ENCODE measurements around the gene SYT8.
A peak's percentile ranks its signal among the peaks of the same experiment; 100 is the strongest.
"Not testable (repeated sequence)": the region's sequence is repeated elsewhere in the genome, so short reads cannot be mapped to it uniquely, and the experiment has no call there.

The SYT8 gene

DNA sequence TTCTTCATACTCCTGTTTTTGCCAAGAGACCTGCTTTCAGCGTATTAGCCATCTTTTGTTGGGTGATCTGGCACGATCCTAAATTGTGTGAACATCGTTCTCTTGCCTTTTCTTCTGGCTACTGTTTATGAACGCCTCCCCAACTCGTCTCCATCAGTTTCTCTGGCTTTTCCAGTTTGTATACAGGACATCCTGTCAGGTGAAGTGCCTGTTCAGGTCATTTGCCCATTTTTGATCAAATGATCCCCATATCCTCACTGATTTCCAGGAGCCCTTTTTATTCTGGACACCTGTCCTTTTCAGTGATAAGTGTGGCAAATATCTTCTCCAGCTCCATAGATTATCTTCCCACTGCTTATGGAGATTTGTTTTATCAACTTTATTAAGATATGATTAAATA lies 22.5 kb upstream of the SYT8 start:
- TF ChIP-seq, protein P1, sequence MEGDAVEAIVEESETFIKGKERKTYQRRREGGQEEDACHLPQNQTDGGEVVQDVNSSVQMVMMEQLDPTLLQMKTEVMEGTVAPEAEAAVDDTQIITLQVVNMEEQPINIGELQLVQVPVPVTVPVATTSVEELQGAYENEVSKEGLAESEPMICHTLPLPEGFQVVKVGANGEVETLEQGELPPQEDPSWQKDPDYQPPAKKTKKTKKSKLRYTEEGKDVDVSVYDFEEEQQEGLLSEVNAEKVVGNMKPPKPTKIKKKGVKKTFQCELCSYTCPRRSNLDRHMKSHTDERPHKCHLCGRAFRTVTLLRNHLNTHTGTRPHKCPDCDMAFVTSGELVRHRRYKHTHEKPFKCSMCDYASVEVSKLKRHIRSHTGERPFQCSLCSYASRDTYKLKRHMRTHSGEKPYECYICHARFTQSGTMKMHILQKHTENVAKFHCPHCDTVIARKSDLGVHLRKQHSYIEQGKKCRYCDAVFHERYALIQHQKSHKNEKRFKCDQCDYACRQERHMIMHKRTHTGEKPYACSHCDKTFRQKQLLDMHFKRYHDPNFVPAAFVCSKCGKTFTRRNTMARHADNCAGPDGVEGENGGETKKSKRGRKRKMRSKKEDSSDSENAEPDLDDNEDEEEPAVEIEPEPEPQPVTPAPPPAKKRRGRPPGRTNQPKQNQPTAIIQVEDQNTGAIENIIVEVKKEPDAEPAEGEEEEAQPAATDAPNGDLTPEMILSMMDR (IDR thresholded peaks at IDR 0.05), result no peak
- no peak overlapping the region for H3K27ac ChIP-seq
- peak; percentile 38 for DNase-seq (ENCODE audit: low spot score)

DNA sequence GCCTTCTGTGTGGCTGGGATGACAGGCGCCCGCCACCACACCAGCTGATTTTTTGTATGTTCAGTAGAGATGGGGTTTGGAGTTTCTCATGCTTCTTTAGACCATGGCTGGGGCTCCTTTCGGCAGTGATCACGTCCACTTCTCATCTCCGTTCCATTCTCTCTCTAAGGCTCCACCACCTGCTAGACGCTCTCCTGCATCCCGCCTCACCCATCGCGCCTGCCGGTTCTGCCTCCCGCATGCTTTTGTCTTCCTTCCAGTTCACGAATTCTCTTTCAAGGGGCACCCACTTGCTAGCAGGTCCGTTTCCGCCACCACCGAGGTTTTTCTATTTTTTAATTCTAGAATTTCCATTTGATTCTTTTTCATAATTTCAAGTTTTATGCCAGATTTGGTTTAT lies 22.0 kb upstream of the SYT8 start:
- H3K27ac ChIP-seq, result no peak overlapping the region
- TF ChIP-seq, protein P1 (IDR thresholded peaks at IDR 0.05), result no peak
- no peak overlapping the region for H3K4me3 ChIP-seq
- DNase-seq (ENCODE audit: low spot score), result peak; percentile 58

More for the DNA sequence above, 22.5 kb upstream of the SYT8 start:
- H3K4me3 ChIP-seq, result no peak overlapping the region

DNA sequence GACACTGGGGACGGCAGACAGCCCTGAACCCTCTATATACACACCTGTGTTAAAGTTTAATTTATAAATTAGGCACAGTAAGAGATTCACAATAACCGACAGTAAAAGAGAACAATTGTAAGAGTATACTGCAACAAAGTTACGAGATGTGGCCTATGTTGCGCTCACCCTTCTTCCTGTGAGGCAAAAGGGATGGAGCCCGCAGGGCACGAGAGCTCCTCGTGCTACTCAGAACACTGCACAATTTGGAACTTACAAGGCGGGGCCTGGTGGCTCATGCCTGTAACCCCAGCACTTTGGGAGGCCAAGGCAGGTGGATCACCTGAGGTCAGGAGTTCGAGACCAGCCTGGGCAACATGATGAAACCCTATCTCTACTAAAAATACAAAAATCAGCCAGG lies 21.4 kb upstream of the SYT8 start:
- not testable (repeated sequence) for H3K4me3 ChIP-seq, H3K27ac ChIP-seq
- DNase-seq (ENCODE audit: low spot score), result peak; percentile 41

DNA sequence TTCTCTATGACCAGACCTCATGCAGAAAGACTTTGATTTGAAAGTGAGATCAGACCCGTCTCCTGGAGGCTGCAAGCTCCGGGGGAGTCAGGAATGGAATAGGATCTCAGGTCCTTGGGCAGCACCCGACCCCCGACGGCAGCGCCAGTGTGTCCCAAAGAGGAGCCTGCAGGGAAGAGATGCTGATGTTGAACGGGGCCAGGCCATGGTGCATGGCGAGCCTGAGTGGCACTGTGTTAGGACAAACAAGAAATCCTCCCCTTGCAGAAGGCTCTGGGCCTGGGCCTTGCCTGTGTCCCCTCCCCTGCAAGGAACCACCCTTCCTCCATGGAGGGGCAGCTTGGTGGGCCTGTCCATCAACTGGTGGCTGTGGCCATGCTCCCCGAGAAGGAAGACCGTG lies 20.1 kb upstream of the SYT8 start:
- DNase-seq (ENCODE audit: low spot score), result peak; percentile 67

DNA sequence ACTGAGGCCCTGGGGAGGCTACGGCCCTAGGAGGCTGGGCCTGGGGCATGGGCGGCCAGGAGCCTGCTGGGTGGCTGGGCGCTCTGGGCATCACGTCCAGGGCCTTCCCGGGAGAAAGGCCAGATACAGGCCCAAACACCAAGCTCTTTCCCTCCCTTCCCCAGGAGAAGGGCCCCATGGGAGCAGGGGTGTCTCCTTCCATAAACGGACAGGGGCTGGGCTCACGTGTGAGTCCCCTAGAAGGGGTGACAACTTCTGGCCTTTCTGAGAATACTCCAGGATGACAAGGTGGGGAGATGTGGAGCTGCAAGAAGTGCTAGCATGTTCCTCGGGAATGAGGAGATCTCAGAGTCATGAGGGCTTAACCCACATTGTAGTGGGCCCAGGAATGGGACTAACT lies 19.5 kb upstream of the SYT8 start:
- DNase-seq (ENCODE audit: low spot score), result peak; percentile 60
- Histone ChIP-seq H3K4me3 (no peak overlapping the region), H3K27ac (no peak overlapping the region)
- TF ChIP-seq, protein P1 (IDR thresholded peaks at IDR 0.05), result no peak

More for the DNA sequence above, 20.1 kb upstream of the SYT8 start:
- no peak overlapping the region for H3K4me3 ChIP-seq
- H3K27ac ChIP-seq, result no peak overlapping the region
- TF ChIP-seq, protein P1 (IDR thresholded peaks at IDR 0.05), result no peak

DNA sequence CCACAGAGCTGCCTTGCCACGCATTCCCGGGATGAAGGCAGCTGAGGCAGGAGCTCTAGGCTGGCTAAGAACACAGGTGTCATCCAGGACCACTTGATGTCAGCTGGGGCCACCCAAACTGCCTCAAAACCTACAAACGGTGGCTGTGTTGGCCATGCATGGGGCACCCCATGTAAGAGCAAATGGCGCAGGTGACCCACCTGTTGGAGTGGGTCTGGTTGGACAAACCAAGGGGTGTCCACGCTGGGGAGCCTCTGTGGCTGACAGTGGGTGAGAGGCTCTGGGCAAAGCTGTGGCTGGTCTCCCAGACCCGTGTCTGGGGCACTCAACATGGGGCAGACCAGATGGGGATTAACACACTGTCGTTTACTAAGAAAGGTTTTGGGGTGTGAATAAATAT lies 19.0 kb upstream of the SYT8 start:
- TF ChIP-seq, protein P1 (IDR thresholded peaks at IDR 0.05), result no peak
- Histone ChIP-seq H3K27ac (no peak overlapping the region), H3K4me3 (no peak overlapping the region)
- DNase-seq (ENCODE audit: low spot score), result no peak

DNA sequence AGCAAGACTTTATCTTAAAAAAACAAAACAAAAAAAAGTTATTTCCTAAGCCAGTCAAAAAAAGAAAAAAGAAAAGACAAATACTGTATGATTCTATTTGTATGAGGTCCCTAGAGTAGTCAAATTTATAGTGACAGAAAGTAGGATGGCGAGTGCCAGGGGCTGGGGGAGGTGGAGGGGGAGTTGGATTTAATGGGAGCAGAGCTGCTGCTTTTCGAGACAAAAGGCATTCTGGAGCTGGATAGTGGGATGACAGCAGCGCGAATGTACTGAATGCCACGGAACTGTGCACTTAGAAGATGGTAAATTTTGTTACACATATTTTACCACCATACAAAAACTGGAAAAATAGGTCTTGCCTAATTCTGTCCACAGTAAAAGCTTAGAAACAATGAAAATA lies 17.8 kb upstream of the SYT8 start:
- TF ChIP-seq, protein P1 (IDR thresholded peaks at IDR 0.05), result no peak
- DNase-seq (ENCODE audit: low spot score), result no peak
- H3K27ac ChIP-seq, result no peak overlapping the region
- no peak overlapping the region for H3K4me3 ChIP-seq

DNA sequence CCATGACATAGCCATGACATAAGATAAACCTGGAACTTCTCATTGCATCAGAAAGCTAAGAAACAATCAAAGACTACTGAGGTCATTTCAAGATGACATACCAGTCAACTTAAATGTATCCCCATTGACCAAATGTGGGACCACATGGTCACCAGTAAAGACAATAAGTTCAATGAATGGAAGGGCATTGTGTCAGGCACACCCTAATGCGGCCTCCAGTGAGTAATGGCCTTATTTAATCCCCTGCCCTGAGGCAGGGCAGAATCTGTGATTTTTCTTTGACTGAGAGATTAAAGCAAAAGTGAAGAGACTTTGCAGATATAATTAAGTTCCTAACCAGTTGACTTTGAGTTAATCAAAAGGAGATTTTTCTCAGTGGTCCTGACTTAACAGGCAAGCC lies 17.3 kb upstream of the SYT8 start:
- DNase-seq (ENCODE audit: low spot score), result no peak
- no peak overlapping the region for H3K27ac ChIP-seq
- no peak overlapping the region for H3K4me3 ChIP-seq
- TF ChIP-seq, protein P1 (IDR thresholded peaks at IDR 0.05), result no peak
